ENCODE results near the gene AMOTL2.

GRCh38 chr3:134389865-134390264 is 15.6 kb upstream of the AMOTL2 start:
- TF ChIP-seq CTCF (IDR thresholded peaks at IDR 0.05; ENCODE audit: poor library complexity) (no peak), EZH2 (IDR thresholded peaks at IDR 0.05; ENCODE audit: borderline replicate concordance) (no peak), EZH2phosphoT487 (IDR thresholded peaks at IDR 0.05; ENCODE audit: low read depth, severe bottlenecking, unreplicated experiment) (no peak)

Data from hepatocyte (in vitro differentiated cells).